Spleen (tissue), 11 donors: Measurements from ENCODE around the gene MOV10. TPM values are rescaled to one million over a fixed set of nuclear protein-coding genes. Genes with fewer than 3 reads are reported as not detected.
"Not testable (repeated sequence)": the region's sequence is repeated elsewhere in the genome, so short reads cannot be mapped to it uniquely, and the experiment has no call there.

Experiments used
- DNase-seq: peaks from one replicate; pipeline ENCODE4 v3.0.0-alpha.2; 2020
- H3K27ac ChIP-seq, 8 donors: fragments of 200-600 bp; sonication (generic) in 7 of 8; 1 replicate in 4 of 8; 2 replicates in 4 of 8; pipeline versions ENCODE4 v1.5.0 to v1.8.0; 2016 to 2021; ENCODE audit warnings: inconsistent platforms in 4 of 8, mild to moderate bottlenecking in 4 of 8, moderate library complexity in 1 of 8
- H3K27me3 ChIP-seq, 7 donors: fragments of 200-600 bp; sonication (generic) in 6 of 7; replicated peaks in 1 of 7; 1 replicate in 4 of 7; 2 replicates in 3 of 7; pipeline versions ENCODE4 v1.5.0 to v1.8.0; 2016 to 2021; ENCODE audit warnings: inconsistent platforms in 3 of 7, mild to moderate bottlenecking in 1 of 7
- H3K36me3 ChIP-seq, 6 donors: fragments of 200-600 bp; sonication (generic) in 5 of 6; 1 replicate in 4 of 6; 2 replicates in 2 of 6; pipeline versions ENCODE4 v1.5.0 to v1.8.0; 2016 to 2021; ENCODE audit warnings: inconsistent platforms in 2 of 6
- H3K4me1 ChIP-seq, 6 donors: fragments of 200-600 bp; sonication (generic) in 5 of 6; 1 replicate in 3 of 6; 2 replicates in 3 of 6; pipeline versions ENCODE4 v1.5.0 to v1.8.0; 2016 to 2021; ENCODE audit warnings: inconsistent platforms in 3 of 6
- H3K4me3 ChIP-seq, 8 donors: fragments of 200-600 bp; sonication (generic) in 7 of 8; 1 replicate in 4 of 8; 2 replicates in 4 of 8; pipeline versions ENCODE4 v1.5.0 to v1.8.0; 2016 to 2021; ENCODE audit warnings: inconsistent platforms in 4 of 8, mild to moderate bottlenecking in 4 of 8, moderate library complexity in 2 of 8
- H3K9me3 ChIP-seq, 8 donors: fragments of 200-600 bp; sonication (generic) in 7 of 8; 1 replicate in 4 of 8; 2 replicates in 4 of 8; pipeline versions ENCODE4 v1.5.0 to v1.8.0; 2016 to 2021; ENCODE audit warnings: inconsistent platforms in 4 of 8
- POLR2A ChIP-seq, 3 donors: fragments of 450-650 bp; IDR thresholded peaks; one replicate each; pipeline ENCODE4 v1.5.1; 2017; ENCODE audit warnings: antibody characterized with exemption in 3 of 3, mild to moderate bottlenecking in 1 of 3
- POLR2AphosphoS5 ChIP-seq, 3 donors: sonication (generic); formaldehyde crosslinking; IDR thresholded peaks; one replicate each; pipeline ENCODE4 v1.5.1; 2017; ENCODE audit warnings: antibody characterized with exemption in 3 of 3
- WGBS, 5 donors: extraction: QIAGEN DNeasy Blood & Tissue Kit in 3 of 5; methylation state at CpG; one replicate each; pipeline versions ENCODE4 v1.1.5 to v1.1.7; 2013 to 2018; 5-methylcytosine and 5-hydroxymethylcytosine counted together
- intact Hi-C: fragments of 100-400 bp; cut with DNase I; formaldehyde crosslinking; loops from one replicate; pipeline ENCODE4 v1.15.0; 2023; ENCODE audit warnings: low total_unique reads
- polyA plus RNA-seq, 3 donors: library from polyadenylated mRNA; stranded (reverse); fragments of 200-250 nt; gene quantifications; one replicate each; pipeline ENCODE4 v1.2.1, GENCODE V29; 2013
- total RNA-seq, 7 donors: library from RNA; depleted of rRNA in 3 of 7; stranded (reverse); fragments of >200 nt in 3 of 7; fragmentation: NEBNext Ultra II Directional in 4 of 7; extraction: Animal tissue kit (Norgen Biotek cat#: 25700) in 4 of 7; gene quantifications; one replicate each; pipeline versions ENCODE4 v1.1.0 to v1.2.1, GENCODE V29; 2016 to 2021
- TF ChIP-seq, protein P1 (sequence below), 11 experiments: fragments of 200-600 bp in 7 of 11; fragments of 450-650 bp in 4 of 11; sonication (generic) in 4 of 11; IDR thresholded peaks in 8 of 11; conservative IDR thresholded peaks in 3 of 11; 1 replicate in 7 of 11; 2 replicates in 4 of 11; pipeline versions ENCODE4 v1.4.0 to v1.8.0; 2016 to 2021; ENCODE audit warnings: antibody characterized with exemption in 11 of 11, inconsistent platforms in 4 of 11, mild to moderate bottlenecking in 1 of 11
- donor health status: healthy with polysubstance abuse.
- donor health status: DM: no; HTN: no; CAD: no; lungs with moderate emphysema.
- donor health status: DM: no; HTN: no; CAD: no.
- donor health status: Bipolar disorder and iron deficiency.
- donor health status: healthy.
- donor health status: DM: no; HTN: no; CAD: no.
- donor health status: DM: yes; HTN: yes; CAD: no.

Gene MOV10
- total and polyA plus RNA-seq, 10 donors, result 23.5 to 92.3 (median 59.0) TPM

DNA sequence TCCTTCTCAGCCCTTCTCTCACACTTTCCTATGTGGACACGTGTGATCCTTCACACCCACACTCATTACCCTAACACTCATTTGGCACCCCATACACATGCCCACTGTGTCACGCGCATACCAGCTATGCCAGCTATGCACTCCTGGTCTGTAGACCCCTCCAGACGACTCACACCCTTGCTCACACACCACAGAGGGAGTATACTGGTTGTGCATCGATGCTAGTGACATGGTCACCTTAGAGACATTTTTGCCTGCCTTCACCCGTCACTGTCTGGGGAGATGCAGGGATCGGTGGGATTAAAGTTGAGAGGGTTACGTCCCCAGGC is 49.0 kb downstream of the MOV10 start:
- Histone ChIP-seq H3K27me3 (peaks cover 0 to 42% (median 7%) of the 10 kb centered on the region in 7 donors), H3K4me1 (peaks cover 7 to 23% (median 18%) of the 10 kb centered on the region in 6 donors), H3K9me3 (no peaks in the 10 kb centered on the region), H3K27ac (no peak overlapping the region), H3K4me3 (no peak overlapping the region), H3K36me3 (no peaks in the 10 kb centered on the region)
- WGBS, 5 donors, result 69 to 78% (median 77%) methylated on average over 8 of the region's 8 CpGs
- intact Hi-C loops, result no loop called here
- no peak for DNase-seq
- no peak for TF ChIP-seq POLR2A (IDR thresholded peaks at IDR 0.05)
- TF ChIP-seq POLR2AphosphoS5 (IDR thresholded peaks at IDR 0.05), result no peak
- TF ChIP-seq, protein P1, sequence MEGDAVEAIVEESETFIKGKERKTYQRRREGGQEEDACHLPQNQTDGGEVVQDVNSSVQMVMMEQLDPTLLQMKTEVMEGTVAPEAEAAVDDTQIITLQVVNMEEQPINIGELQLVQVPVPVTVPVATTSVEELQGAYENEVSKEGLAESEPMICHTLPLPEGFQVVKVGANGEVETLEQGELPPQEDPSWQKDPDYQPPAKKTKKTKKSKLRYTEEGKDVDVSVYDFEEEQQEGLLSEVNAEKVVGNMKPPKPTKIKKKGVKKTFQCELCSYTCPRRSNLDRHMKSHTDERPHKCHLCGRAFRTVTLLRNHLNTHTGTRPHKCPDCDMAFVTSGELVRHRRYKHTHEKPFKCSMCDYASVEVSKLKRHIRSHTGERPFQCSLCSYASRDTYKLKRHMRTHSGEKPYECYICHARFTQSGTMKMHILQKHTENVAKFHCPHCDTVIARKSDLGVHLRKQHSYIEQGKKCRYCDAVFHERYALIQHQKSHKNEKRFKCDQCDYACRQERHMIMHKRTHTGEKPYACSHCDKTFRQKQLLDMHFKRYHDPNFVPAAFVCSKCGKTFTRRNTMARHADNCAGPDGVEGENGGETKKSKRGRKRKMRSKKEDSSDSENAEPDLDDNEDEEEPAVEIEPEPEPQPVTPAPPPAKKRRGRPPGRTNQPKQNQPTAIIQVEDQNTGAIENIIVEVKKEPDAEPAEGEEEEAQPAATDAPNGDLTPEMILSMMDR (IDR thresholded peaks at IDR 0.05 in 8 of 11, conservative IDR thresholded peaks at IDR 0.05 in 3 of 11), result no peak

DNA sequence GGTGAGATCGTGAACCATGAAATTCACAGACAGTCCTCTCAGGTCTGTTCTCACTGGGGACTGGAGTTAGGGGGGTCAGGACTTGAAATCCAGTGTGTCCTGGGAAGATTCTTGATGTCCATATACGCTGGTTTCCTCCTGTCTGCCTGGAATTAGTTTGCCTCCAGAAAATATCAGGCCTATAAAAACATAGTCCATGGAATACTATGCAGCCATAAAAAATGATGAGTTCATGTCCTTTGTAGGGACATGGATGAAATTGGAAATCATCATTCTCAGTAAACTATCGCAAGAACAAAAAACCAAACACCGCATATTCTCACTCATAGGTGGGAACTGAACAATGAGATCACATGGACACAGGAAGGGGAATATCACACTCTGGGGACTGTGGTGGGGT is 49.8 kb downstream of the MOV10 start:
- DNase-seq, H3K9me3 ChIP-seq, H3K27ac ChIP-seq, H3K36me3 ChIP-seq, H3K4me3 ChIP-seq, intact Hi-C loops: not testable (repeated sequence)
- Histone ChIP-seq H3K27me3 (peaks cover 0 to 34% (median 7%) of the 10 kb centered on the region in 7 donors), H3K4me1 (peaks cover 4 to 15% (median 11%) of the 10 kb centered on the region in 6 donors)
- WGBS, 5 donors, result 91 to 100% (median 93%) methylated on average over 2 to 4 of the region's 4 CpGs

DNA sequence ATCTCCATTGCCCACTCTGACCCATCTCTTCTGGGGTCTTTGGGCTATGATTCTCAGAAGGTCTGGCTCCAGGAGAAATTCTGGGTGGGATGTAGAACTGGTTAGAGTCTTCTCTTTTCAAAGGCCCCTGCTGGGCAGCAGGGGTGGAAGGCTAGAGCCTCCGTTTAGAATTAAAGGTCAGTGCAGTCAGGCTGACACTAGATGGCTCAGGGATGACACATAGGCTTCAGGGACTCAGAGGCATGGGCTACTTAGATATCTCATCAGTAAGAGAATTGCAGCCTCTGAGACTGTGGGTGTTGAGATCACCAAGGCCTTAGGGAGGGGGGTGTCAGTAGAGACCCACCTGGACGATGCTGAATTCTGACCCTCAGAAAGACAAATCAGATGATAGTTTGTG is 53.3 kb downstream of the MOV10 start:
- Histone ChIP-seq H3K4me3 (no peak overlapping the region), H3K27me3 (peaks cover 0 to 14% (median 3%) of the 10 kb centered on the region in 7 donors), H3K36me3 (no peaks in the 10 kb centered on the region), H3K4me1 (peaks cover 2 to 8% (median 6%) of the 10 kb centered on the region in 6 donors), H3K9me3 (no peaks in the 10 kb centered on the region), H3K27ac (no peak overlapping the region)
- intact Hi-C loops, result no loop called here
- 60 to 78% (median 68%) methylated on average over 2 of the region's 2 CpGs for WGBS, 5 donors
- DNase-seq, result no peak
- TF ChIP-seq POLR2AphosphoS5 (IDR thresholded peaks at IDR 0.05), result no peak
- TF ChIP-seq, protein P1 (IDR thresholded peaks at IDR 0.05 in 8 of 11, conservative IDR thresholded peaks at IDR 0.05 in 3 of 11), result no peak
- no peak for TF ChIP-seq POLR2A (IDR thresholded peaks at IDR 0.05)

DNA sequence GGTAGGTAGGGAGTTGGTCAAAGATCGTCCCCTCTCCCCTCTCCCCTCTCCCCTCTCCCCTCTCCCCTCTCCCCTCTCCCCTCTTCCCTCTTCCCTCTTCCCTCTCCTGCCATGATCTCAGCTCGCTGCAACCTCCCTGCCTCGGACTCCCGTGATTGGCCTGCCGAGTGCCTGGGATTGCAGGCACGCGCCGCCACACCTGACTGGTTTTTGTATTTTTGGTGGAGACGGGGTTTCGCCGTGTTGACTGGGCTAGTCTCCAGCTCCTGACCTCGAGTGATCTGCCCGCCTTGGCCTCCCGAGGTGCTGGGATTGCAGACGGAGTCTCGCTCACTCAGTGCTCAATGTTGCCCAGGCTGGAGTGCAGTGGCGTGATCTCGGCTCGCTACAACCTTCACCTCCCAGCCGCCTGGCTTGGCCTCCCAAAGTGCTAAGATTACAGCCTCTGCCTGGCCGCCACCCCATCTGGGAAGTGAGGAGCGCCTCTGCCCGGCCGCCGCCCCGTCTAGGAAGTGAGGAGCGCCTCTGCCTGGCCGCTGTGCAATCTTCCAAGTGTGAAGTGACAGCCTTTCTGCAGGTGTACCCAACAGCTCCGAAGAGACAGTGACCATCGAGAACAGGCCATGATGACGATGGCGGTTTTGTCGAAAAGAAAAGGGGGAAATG is 54.0 kb downstream of the MOV10 start:
- DNase-seq, H3K9me3 ChIP-seq, intact Hi-C loops, H3K4me1 ChIP-seq, H3K36me3 ChIP-seq, H3K4me3 ChIP-seq, H3K27me3 ChIP-seq, H3K27ac ChIP-seq: not testable (repeated sequence)
- 92 to 94% (median 93%) methylated on average over 31 to 33 of the region's 33 CpGs for WGBS, 5 donors

DNA sequence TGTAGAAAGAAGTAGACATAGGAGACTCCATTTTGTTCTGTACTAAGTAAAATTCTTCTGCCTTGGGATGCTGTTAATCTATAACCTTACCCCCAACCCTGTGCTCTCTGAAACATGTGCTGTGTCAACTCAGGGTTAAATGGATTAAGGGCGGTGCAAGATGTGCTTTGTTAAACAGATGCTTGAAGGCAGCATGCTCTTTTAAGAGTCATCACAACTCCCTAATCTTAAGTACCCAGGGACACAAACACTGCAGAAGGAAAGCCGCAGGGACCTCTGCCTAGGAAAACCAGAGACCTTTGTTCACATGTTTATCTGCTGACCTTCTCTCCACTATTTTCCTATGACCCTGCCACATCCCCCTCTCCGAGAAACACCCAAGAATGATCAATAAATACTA is 54.6 kb downstream of the MOV10 start:
- H3K4me3 ChIP-seq, H3K27ac ChIP-seq, H3K4me1 ChIP-seq, DNase-seq, H3K9me3 ChIP-seq, intact Hi-C loops, H3K36me3 ChIP-seq, H3K27me3 ChIP-seq: not testable (repeated sequence)
- WGBS, 5 donors, result 65 to 85% (median 75%) methylated on average over 3 of the region's 3 CpGs

DNA sequence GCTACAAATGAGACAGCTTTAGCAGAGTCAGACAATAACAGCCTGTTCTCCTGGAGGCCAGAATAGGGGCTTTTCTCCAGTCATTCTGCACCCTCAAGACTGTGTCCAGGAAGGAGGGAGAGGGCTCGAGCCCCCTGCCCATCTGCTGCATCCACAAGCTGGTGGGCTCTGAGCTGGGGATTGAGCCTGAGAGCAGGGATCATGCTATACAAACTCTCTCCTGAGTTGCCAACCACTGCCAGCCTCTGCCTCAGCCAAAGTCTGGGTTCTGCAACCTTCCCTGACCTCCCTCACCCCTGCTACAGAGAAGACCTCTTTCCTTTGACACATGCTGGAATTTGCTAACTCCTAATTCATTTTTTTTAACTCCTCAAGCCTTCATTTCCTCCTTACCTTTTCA is 55.5 kb downstream of the MOV10 start:
- no peaks in the 10 kb centered on the region for H3K27me3 ChIP-seq
- no peaks in the 10 kb centered on the region for H3K9me3 ChIP-seq
- no peak overlapping the region for H3K4me3 ChIP-seq
- intact Hi-C loops, result no loop called here
- H3K4me1 ChIP-seq, result no peaks in the 10 kb centered on the region
- DNase-seq, result no peak
- TF ChIP-seq, protein P1 (IDR thresholded peaks at IDR 0.05 in 8 of 11, conservative IDR thresholded peaks at IDR 0.05 in 3 of 11), result no peak
- TF ChIP-seq POLR2AphosphoS5 (IDR thresholded peaks at IDR 0.05), result no peak
- TF ChIP-seq POLR2A (IDR thresholded peaks at IDR 0.05), result no peak
- 57 to 89% (median 60%) methylated on average over 1 of the region's 1 CpG for WGBS, 5 donors
- no peak overlapping the region for H3K27ac ChIP-seq
- no peaks in the 10 kb centered on the region for H3K36me3 ChIP-seq
